AG08396 (cell line): Measurements from ENCODE around the gene ZNF782.
"Not testable (repeated sequence)": the region's sequence is repeated elsewhere in the genome, so short reads cannot be mapped to it uniquely, and the experiment has no call there.

ENCODE experiments used
- DNase-seq: peaks from one replicate; pipeline ENCODE4 v3.0.0; 2012; ENCODE audit warnings: low spot score, mixed read lengths

ZNF782 gene

GRCh38 chr9:96853781-96854650 is at the start of gene ZNF782:
Gene ZNF782, minus strand, starts transcription at chr9:96854514. Its CDS starts 2,553 bp downstream, at chr9:96851961.
- DNase-seq = peak; percentile 95

- DNase-seq = not testable (repeated sequence)
Measured at GRCh38 chr9:96900010-96900409, 45.7 kb upstream of the ZNF782 start.

- DNase-seq = no peak
Measured at GRCh38 chr9:96892131-96892530, 37.8 kb upstream of the ZNF782 start.

- no peak for DNase-seq
Measured at GRCh38 chr9:96888591-96888990, 34.3 kb upstream of the ZNF782 start.

- DNase-seq = no peak
Measured at GRCh38 chr9:96885424-96885823, 31.1 kb upstream of the ZNF782 start.

- peak; percentile 73 for DNase-seq
Measured at GRCh38 chr9:96884443-96884842, 30.1 kb upstream of the ZNF782 start.

- no peak for DNase-seq
Measured at GRCh38 chr9:96883922-96884321, 29.6 kb upstream of the ZNF782 start.

- no peak for DNase-seq
Measured at GRCh38 chr9:96877269-96877668, 23.0 kb upstream of the ZNF782 start.

GRCh38 chr9:96875461-96876142 is 21.3 kb upstream of the ZNF782 start:
- DNase-seq = peak; percentile 60

GRCh38 chr9:96874947-96875460 is 20.7 kb upstream of the ZNF782 start:
- no peak for DNase-seq

- DNase-seq = no peak
Measured at GRCh38 chr9:96874201-96874785, 20.0 kb upstream of the ZNF782 start.

GRCh38 chr9:96871176-96871575 is 16.9 kb upstream of the ZNF782 start:
- no peak for DNase-seq

- DNase-seq = no peak
Measured at GRCh38 chr9:96868709-96869108, 14.4 kb upstream of the ZNF782 start.

GRCh38 chr9:96867079-96867804 is 12.9 kb upstream of the ZNF782 start:
- DNase-seq = no peak

GRCh38 chr9:96865240-96865639 is 10.9 kb upstream of the ZNF782 start:
- not testable (repeated sequence) for DNase-seq

GRCh38 chr9:96859461-96860198 is 5.3 kb upstream of the ZNF782 start:
- DNase-seq = no peak

GRCh38 chr9:96858670-96859069 is 4.4 kb upstream of the ZNF782 start:
- no peak for DNase-seq

GRCh38 chr9:96858018-96858573 is 3.8 kb upstream of the ZNF782 start:
- DNase-seq = no peak

- DNase-seq = peak; percentile 66
Measured at GRCh38 chr9:96856363-96857286, 2.3 kb upstream of the ZNF782 start.
